Tibial nerve (tissue), 4 donors: Measurements from ENCODE around the gene LRP1. TPM values are rescaled to one million over a fixed set of nuclear protein-coding genes. Genes with fewer than 3 reads are reported as not detected.
A peak's percentile ranks its signal among the peaks of the same experiment; 100 is the strongest.

Experiments
- DNase-seq, 2 donors: peaks; one replicate each; pipeline ENCODE4 v3.0.0-alpha.2; 2019; ENCODE audit warnings: low spot score in 2 of 2
- H3K27ac ChIP-seq, 4 donors: fragments of 200-600 bp; sonication (generic) in 3 of 4; one replicate each; pipeline ENCODE4 v1.5.1; 2017 to 2019; ENCODE audit warnings: mild to moderate bottlenecking in 1 of 4
- H3K27me3 ChIP-seq, 2 donors: fragments of 200-600 bp; sonication (generic) in 1 of 2; one replicate each; pipeline versions ENCODE4 v1.5.1 to v1.6.0; 2017 to 2019
- H3K36me3 ChIP-seq, 3 donors: fragments of 200-600 bp; sonication (generic); one replicate each; pipeline ENCODE4 v1.5.1; 2018 to 2019
- H3K4me1 ChIP-seq, 4 donors: fragments of 200-600 bp; sonication (generic) in 3 of 4; one replicate each; pipeline ENCODE4 v1.5.1; 2017 to 2019
- H3K4me3 ChIP-seq, 4 donors: fragments of 200-600 bp; sonication (generic) in 3 of 4; one replicate each; pipeline ENCODE4 v1.5.1; 2017 to 2019; ENCODE audit warnings: mild to moderate bottlenecking in 1 of 4, moderate library complexity in 1 of 4
- H3K9me3 ChIP-seq, 4 donors: fragments of 200-600 bp; sonication (generic) in 3 of 4; one replicate each; pipeline ENCODE4 v1.5.1; 2017 to 2019
- EP300 ChIP-seq, 2 donors: sonication (generic); formaldehyde crosslinking; IDR thresholded peaks; one replicate each; pipeline ENCODE4 v1.6.1; 2017; ENCODE audit warnings: antibody characterized with exemption in 2 of 2, mild to moderate bottlenecking in 1 of 2
- POLR2A ChIP-seq, 2 donors: fragments of 450-650 bp; IDR thresholded peaks; one replicate each; pipeline ENCODE4 v1.6.1; 2017; ENCODE audit warnings: antibody characterized with exemption in 2 of 2, mild to moderate bottlenecking in 2 of 2, moderate library complexity in 2 of 2
- WGBS, 2 donors: methylation state at CpG; one replicate each; pipeline ENCODE4 v1.1.5; 2018; 5-methylcytosine and 5-hydroxymethylcytosine counted together
- total RNA-seq, 4 donors: library from RNA; depleted of rRNA; stranded (reverse); fragments of >200 nt; gene quantifications; one replicate each; pipeline ENCODE4 v1.1.0, GENCODE V29; 2016
- TF ChIP-seq, protein P1 (sequence below), 5 experiments: fragments of 200-600 bp in 3 of 5; fragments of 450-650 bp in 2 of 5; sonication (generic) in 3 of 5; IDR thresholded peaks; one replicate each; pipeline ENCODE4 v1.5.1; 2016 to 2019; ENCODE audit warnings: antibody characterized with exemption in 5 of 5, mild to moderate bottlenecking in 3 of 5, moderate library complexity in 2 of 5

The LRP1 gene
- total RNA-seq, 4 donors from 2014 or later: 410 to 653 (median 527) TPM

DNA sequence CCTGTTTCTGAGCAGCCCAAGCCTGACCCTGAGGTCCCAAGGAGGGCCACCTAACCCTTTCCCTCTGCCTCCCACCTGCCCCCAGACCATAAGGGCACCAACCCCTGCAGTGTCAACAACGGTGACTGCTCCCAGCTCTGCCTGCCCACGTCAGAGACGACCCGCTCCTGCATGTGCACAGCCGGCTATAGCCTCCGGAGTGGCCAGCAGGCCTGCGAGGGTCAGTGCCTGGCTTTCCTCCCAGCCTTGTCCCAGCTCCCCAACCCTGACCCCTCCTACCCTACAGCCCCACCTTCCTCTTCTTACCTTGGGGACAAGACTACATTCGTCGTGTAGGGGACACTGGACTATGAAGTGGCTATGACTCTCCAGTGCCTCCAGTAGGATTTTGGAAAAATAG is 52.8 kb downstream of the LRP1 start:
- no peaks in the 10 kb centered on the region for H3K27me3 ChIP-seq
- WGBS, 2 donors: 48 to 59% methylated on average over 9 of the region's 9 CpGs
- no peak for TF ChIP-seq POLR2A (IDR thresholded peaks at IDR 0.05)
- TF ChIP-seq, protein P1, sequence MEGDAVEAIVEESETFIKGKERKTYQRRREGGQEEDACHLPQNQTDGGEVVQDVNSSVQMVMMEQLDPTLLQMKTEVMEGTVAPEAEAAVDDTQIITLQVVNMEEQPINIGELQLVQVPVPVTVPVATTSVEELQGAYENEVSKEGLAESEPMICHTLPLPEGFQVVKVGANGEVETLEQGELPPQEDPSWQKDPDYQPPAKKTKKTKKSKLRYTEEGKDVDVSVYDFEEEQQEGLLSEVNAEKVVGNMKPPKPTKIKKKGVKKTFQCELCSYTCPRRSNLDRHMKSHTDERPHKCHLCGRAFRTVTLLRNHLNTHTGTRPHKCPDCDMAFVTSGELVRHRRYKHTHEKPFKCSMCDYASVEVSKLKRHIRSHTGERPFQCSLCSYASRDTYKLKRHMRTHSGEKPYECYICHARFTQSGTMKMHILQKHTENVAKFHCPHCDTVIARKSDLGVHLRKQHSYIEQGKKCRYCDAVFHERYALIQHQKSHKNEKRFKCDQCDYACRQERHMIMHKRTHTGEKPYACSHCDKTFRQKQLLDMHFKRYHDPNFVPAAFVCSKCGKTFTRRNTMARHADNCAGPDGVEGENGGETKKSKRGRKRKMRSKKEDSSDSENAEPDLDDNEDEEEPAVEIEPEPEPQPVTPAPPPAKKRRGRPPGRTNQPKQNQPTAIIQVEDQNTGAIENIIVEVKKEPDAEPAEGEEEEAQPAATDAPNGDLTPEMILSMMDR (IDR thresholded peaks at IDR 0.05): no peak
- no peak for TF ChIP-seq EP300 (IDR thresholded peaks at IDR 0.05)
- H3K36me3 ChIP-seq: peaks cover 0 to 93% (median 35%) of the 10 kb centered on the region in 3 donors
- no peak for DNase-seq
- H3K9me3 ChIP-seq: no peaks in the 10 kb centered on the region
- H3K4me1 ChIP-seq: peaks cover 0 to 33% (median 0%) of the 10 kb centered on the region in 4 donors
- H3K4me3 ChIP-seq: no peak overlapping the region
- peak overlapping the region in 1 of 4 donors; percentile 3 for H3K27ac ChIP-seq

DNA sequence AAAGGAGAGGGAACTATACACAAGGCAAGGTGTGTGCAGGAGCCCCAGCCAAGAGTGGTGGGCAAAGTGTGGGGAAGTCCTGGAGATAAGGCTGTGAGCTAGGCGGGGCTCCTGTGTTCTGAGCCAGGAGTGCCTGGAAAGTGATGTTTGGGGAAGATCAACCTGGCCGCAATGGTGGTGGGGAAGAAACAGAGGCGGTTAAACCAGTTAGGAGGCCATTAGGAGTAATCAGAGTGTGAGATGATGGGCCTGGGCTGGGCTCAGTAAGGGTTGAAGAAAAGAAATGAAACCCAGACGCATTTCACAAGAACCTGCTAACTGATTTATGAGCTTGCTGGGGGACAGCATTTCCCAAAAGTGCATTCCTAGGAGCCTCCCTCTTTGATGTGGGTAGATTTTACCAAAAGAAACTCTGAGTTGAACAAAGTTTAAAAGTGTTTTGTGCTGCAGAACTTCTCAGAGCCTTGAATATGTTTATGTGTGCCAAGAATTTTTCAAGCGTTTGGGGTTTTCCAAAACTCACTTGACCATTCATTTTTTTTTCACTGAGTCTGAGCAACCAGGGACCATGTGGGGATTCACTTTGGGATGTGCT is 53.4 kb downstream of the LRP1 start:
- peaks cover 0 to 31% (median 0%) of the 10 kb centered on the region in 4 donors for H3K4me1 ChIP-seq
- peak overlapping the region in 1 of 4 donors; percentile 3 for H3K27ac ChIP-seq
- no peaks in the 10 kb centered on the region for H3K9me3 ChIP-seq
- no peak overlapping the region for H3K4me3 ChIP-seq
- TF ChIP-seq, protein P1 (IDR thresholded peaks at IDR 0.05): no peak
- no peak for TF ChIP-seq POLR2A (IDR thresholded peaks at IDR 0.05)
- peak in 1 of 2 donors; percentile 40 for TF ChIP-seq EP300 (IDR thresholded peaks at IDR 0.05)
- 60 to 64% methylated on average over 5 of the region's 5 CpGs for WGBS, 2 donors
- H3K27me3 ChIP-seq: no peaks in the 10 kb centered on the region
- DNase-seq: no peak
- H3K36me3 ChIP-seq: peaks cover 0 to 93% (median 35%) of the 10 kb centered on the region in 3 donors

DNA sequence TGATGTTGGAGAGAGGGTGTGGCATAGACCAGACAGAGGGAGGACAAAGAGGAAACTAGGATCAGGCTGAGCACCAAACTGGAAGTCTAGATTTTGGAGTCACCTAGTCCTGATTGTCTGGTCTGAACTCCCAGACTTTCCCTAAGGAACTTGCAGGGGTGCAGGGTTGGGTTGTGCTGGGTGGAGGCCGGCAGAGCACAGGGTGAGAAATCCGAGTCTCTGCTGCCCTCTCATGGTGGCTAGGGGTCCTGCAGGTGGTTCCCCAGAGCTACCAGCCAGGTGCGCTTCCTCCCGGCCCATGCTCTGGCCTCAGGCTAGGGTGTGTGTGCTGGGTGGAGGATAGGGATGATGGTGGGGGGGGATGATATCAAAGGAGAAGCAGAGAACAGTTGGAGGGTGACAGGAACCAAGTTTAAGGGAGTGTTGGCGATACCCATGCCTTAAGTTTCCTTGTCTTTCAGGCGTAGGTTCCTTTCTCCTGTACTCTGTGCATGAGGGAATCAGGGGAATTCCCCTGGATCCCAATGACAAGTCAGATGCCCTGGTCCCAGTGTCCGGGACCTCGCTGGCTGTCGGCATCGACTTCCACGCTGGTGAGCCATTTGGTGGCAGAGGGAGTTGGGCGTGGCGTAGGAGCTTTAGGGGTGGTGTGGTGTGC is 54.8 kb downstream of the LRP1 start:
- no peaks in the 10 kb centered on the region for H3K27me3 ChIP-seq
- TF ChIP-seq POLR2A (IDR thresholded peaks at IDR 0.05) (no peak), EP300 (IDR thresholded peaks at IDR 0.05) (peak in 1 of 2 donors; percentile 38)
- TF ChIP-seq, protein P1 (IDR thresholded peaks at IDR 0.05): peak; percentile 80 to 96 (median 88)
- peak; percentile 67 to 86 for DNase-seq
- H3K4me3 ChIP-seq: no peak overlapping the region
- peaks cover 0 to 31% (median 0%) of the 10 kb centered on the region in 4 donors for H3K4me1 ChIP-seq
- H3K36me3 ChIP-seq: peaks cover 0 to 93% (median 28%) of the 10 kb centered on the region in 3 donors
- H3K27ac ChIP-seq: no peak overlapping the region
- WGBS, 2 donors: 63 to 66% methylated on average over 13 of the region's 13 CpGs
- H3K9me3 ChIP-seq: no peaks in the 10 kb centered on the region

DNA sequence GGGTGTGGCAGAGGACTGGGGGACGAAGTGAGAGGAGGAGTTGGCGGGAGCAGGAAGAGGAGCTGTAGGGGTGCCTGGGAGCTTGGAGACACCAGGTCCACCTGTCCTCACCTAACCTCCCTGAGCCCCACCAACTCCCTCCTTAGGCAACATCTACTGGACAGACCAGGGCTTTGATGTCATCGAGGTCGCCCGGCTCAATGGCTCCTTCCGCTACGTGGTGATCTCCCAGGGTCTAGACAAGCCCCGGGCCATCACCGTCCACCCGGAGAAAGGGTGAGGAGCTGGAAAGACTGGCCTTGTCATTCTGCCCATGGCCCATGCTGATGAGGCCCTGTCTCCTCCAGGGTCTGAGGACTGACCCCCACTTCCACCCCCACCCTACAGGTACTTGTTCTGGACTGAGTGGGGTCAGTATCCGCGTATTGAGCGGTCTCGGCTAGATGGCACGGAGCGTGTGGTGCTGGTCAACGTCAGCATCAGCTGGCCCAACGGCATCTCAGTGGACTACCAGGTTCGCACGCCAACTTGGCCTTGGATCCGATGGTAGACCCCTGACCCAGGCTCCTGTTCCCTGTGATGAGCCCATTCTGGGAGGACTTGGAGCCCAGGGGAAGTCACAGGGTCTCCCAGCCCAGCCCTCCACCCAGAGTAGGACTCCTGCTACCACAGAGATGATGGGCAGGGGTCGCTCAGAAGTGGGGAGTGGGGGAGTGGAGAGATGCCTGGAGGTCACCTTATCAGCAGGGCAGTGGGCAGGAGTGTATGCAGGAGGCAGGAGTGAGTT is 55.8 kb downstream of the LRP1 start:
- 87 to 93% methylated on average over 12 to 22 of the region's 22 CpGs for WGBS, 2 donors
- Histone ChIP-seq H3K9me3 (no peaks in the 10 kb centered on the region), H3K4me1 (peaks cover 0 to 31% (median 0%) of the 10 kb centered on the region in 4 donors), H3K27ac (no peak overlapping the region), H3K36me3 (peaks cover 1 to 93% (median 17%) of the 10 kb centered on the region in 3 donors), H3K4me3 (no peak overlapping the region), H3K27me3 (no peaks in the 10 kb centered on the region)
- DNase-seq: no peak
- TF ChIP-seq, protein P1 (IDR thresholded peaks at IDR 0.05): no peak
- TF ChIP-seq EP300 (IDR thresholded peaks at IDR 0.05): no peak
- TF ChIP-seq POLR2A (IDR thresholded peaks at IDR 0.05): no peak
